GM19395 (cell line): ENCODE results near the gene MADCAM1.

Experiments used
- ATAC-seq: cut with Tn5 transposase; IDR thresholded peaks from one replicate; pipeline ENCODE4 v1.9.1; 2021; ENCODE audit warnings: mild to moderate bottlenecking, moderate library complexity; ENCODE audit not compliant: unreplicated experiment

MADCAM1 gene

DNA sequence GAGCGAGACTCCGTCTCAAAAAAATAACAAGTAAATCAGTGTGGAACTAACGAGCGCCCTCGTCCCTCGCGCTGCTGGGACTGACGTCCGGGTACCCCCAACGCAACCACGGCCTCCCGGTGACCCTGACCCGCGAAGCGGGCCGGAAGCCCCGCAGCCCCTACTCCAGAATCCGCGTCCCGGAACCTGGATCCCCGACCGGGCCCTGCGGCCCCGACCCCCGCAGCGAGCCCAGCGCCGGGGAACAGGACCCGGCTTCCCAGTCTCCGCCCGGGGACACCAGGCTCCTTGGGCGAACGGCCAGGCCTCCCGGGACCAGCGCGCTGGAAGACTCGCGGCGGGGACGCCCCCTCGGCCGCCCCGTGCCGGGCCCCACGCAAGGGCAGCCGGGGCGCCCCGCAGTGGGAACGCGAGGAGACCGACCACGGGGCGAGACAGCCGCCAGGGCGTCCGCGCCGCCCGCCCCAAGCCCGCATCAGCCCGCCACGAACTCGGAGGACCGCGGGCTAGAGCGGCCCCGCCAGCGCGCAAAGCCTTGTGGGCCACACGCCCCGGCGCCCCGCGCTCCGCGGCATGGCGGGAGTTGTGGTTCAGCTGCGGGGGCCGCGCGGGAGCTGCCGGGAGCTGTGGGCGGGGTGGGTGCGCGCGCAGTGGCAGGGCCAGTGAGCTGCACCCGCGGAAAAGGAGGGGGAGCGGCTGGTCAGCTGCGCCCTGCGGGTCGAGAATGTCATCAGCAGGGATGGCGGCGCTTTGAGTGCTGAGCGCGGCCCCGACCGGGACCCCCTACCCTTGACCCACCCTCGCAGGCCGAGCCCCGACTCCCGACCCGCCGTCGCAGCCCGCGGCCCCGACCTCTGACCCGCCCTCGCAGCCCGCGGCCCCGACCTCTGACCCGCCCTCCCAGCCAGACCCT lies 7.5 kb upstream of the MADCAM1 start:
- peak; percentile 65 for ATAC-seq

- ATAC-seq = peak; percentile 9
Observed at GRCh38 chr19:489418-490196, 6.7 kb upstream of the MADCAM1 start.

DNA sequence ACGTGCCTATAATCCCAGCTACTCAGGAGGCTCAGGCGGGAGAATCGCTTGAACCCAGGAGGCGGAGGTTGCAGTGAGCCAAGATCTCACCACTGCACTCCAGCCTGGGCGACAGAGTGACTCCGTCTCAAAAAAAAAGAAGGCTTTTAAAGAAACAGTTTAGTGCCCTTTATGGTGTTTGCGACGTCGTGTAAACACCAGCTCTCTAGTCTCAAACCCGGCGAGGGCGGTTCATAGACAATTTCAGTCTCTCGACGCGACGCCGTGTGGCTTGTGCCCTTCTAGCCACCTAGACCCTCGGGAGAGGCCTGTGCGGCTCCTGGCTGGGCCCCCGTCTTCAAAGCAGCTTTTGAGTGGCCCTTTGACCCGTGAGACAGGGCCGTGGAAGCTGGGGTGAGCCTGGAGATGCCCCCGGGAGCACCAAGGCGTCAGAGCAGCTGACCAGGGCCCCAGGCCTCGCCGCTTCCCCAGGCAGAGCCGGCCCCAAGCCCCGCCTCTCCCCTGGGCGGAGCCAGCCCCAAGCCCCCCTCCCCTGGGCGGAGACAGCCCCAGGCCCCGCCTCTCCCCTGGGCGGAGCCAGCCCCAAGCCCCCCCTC lies 5.0 kb upstream of the MADCAM1 start:
- no peak for ATAC-seq

DNA sequence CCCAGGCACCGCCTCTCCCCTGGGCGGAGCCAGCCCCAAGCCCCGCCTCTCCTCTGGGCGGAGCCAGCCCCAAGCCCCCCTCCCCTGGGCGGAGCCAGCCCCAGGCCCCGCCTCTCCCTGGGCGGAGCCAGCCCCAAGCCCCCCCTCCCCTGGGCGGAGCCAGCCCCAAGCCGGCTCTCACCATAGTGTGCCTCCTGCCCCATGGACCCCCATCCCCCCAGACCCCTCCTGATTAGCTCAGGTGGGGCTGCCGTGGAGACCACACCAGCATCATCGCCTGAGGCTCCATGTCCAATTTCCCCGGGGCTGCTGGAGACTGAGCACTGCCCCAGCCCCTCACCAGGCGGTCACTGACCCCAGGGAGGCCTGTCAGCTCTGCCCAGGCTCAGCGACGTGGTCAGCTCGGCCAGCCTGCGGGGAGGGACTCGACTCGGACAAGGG lies 4.2 kb upstream of the MADCAM1 start:
- ATAC-seq = no peak

DNA sequence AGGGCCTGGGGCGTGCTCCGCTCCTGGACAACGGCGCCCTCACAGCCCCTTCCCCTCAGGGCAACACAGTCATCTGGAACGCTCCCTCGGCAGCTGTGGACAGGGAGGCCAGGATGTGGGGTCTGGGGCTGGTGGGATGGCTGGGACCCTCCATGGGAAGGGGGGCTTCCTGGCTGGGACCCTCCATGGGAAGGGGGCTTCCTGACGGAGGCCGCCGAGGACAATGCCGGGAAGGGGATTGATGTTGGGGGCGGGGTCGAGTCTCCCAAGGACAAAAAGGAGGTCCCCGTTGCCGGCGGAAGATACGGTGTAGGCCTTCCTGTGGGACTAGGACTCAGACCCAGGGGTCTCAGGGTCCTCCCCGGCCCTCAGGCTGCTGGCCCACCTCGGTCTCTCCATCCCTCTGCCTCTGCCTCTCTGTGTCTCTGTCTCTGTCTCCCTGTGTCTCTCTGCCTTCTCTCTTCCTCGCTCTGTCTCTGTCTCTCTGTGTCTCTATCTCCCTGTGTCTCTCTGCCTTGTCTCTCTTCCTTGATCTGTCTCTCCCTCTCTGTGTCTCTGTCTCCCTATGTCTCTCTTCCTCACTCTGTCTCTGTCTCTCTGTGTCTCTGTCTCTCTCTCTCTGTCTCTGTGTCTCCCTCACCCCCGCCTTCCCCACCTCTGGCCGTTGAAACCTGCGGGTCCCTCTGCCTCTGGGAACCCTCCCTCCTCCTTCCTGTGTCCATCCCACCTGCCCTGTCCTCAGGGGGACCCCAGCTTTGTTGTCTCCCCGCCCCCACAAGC lies 2.7 kb upstream of the MADCAM1 start:
- no peak for ATAC-seq

DNA sequence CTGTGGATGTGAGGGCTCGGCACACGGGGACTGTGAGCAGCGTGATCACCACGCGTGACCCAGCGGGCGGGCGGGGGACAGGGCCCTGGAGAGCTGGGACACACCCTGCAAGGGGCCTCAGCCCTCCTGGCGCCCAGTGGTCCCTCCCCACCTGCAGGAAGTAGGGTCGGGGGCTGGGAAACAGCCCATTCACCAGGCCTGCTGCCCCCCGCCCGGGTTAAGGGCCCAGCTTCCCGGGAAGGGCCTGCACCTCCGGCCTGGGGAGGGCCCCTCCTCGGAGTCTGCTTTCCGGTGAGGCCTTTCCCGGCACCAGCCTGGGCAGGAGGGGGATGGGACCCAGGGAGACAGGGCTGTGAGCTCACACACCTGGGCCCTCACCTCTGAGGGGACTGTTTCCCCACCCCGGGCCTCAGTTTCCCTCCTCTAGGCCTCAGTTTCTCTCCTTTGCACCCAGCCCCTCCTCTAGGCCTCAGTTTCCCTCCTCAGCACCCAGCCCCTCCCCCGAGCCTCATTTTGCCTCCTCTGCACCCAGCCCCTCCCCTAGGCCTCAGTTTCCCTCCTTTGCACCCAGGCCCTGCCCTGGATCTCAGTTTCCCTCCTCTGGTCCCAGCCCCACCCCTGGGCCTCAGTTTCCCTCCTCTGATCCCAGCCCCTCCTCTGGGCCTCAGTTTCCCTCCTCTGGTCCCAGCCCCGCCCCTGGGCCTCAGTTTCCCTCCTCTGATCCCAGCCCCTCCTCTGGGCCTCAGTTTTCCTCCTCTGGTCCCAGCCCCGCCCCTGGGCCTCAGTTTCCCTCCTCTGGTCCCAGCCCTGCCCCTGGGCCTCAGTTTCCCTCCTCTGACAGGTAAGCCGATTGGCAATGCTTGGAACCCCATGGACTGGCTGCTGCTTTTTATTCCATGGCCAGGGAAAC lies 1.9 kb upstream of the MADCAM1 start:
- no peak for ATAC-seq

DNA sequence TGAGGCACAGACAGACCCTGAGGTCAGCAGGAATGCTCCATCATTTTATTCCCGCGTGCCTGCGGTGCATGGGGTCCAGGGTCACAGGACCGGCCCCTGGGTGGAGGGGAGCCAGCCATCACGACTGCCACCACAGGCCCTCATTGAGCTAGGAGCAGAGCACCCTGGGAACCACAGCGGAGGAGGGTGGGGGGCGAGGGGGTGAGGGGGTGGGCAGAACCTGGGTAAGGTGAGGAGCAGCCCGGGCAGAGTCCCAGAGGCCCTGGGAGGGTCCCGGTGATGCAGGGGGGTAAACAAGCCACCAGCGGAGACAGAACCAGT lies 1.2 kb upstream of the MADCAM1 start:
- ATAC-seq = no peak

DNA sequence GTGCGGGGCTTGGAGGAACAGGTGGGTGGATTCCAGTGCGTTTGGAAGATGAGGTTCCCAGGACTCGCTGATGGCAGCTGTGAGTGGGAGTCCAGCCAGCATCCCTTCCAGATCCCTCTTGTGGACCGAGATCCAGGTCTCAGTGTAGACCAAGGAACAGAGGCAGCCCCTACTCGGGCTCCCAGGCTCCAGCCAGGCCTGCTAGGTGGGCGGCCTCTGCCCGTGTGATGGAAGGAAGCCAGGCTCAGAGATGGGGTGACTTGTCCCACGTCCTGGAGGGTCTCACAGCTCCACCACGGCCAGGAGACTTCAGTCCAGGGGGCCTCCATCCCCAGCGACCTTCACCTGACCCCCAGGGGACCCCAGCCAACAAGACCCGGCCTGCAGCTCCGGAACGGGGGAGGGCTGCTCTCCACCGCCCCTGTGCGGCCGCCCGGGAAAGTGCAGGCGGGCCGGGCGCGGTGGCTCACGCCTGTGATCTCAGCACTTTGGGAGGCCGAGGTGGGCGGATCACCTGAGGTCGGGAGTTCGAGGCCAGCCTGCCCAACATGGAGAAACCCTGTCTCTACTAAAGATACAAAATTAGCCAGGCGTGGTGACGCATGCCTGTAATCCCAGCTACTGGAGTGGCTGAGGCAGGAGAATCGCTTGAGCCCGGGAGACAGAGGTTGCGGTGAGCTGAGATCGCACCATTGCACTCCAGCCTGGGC lies 729 bp upstream of the MADCAM1 start:
- no peak for ATAC-seq

DNA sequence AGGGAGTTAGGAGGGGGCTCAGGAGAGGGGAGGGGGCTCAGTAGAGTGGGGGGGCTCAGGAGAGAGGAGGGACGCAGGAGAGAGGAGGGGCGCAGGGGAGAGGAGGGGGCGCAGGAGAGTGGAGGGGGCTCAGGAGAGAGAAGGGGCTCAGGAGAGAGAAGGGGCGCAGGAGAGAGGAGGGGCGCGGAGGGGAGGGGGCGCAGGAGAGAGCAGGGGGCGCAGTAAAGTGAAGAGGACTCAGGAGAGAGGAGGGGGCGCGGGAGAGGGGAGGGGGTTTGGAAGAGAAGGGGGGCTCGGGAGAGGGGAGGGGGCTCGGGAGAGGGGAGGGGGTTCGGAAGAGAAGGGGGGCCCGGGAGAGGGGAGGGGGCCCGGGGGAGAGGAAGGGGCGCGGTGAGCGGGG lies 700 bp downstream of the MADCAM1 start:
- ATAC-seq = no peak

- no peak for ATAC-seq
Observed at GRCh38 chr19:497491-497868, 1.2 kb downstream of the MADCAM1 start.

GRCh38 chr19:497869-498510 lies 1.7 kb downstream of the MADCAM1 start:
- ATAC-seq = no peak

DNA sequence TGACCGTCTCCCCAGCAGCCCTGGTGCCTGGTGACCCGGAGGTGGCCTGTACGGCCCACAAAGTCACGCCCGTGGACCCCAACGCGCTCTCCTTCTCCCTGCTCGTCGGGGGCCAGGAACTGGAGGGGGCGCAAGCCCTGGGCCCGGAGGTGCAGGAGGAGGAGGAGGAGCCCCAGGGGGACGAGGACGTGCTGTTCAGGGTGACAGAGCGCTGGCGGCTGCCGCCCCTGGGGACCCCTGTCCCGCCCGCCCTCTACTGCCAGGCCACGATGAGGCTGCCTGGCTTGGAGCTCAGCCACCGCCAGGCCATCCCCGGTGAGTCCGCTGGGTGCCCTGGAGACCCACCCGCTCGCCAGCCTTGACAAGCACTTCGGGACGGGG lies 2.2 kb downstream of the MADCAM1 start:
- no peak for ATAC-seq

DNA sequence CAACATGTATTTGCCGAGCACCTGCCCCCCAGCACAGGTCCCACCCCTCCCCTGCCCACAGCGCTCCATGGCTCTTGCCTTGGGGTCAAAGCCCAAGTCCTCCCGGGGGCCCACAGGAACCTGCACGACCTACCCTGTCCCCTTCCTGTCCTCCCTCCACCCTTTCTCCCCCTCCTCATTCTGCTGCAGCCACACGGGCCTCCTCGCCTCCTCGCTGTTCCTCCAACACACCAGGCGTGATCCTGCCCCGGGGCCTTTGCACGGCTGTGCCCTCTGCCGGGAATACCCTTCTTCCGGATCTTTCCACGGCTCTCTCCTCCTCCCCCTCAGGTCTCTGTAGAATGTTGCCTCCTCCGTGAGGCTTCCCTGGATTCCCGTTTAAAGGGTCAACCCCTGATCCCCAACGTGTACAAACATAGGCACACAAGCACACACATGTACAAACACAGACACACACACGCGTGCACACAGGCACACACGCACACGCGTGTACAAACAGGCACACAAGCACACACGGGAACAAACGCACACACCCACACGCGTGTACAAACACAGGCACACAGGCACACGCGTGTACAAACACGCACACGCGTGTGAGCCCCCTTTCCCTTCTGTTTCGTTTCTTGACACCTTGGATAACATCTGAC lies 2.8 kb downstream of the MADCAM1 start:
- no peak for ATAC-seq

GRCh38 chr19:501646-502045 lies 5.4 kb downstream of the MADCAM1 start:
- no peak for ATAC-seq

DNA sequence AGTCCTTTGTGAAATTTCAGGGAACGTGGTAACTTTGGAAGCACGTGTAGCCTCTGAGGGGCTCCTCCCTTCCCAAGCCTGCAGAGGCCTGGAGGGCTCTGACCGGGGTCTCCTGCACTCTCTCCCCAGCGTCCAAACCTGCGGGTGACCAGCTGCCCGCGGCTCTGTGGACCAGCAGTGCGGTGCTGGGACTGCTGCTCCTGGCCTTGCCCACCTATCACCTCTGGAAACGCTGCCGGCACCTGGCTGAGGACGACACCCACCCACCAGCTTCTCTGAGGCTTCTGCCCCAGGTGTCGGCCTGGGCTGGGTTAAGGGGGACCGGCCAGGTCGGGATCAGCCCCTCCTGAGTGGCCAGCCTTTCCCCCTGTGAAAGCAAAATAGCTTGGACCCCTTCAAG lies 8.3 kb downstream of the MADCAM1 start:
- no peak for ATAC-seq

DNA sequence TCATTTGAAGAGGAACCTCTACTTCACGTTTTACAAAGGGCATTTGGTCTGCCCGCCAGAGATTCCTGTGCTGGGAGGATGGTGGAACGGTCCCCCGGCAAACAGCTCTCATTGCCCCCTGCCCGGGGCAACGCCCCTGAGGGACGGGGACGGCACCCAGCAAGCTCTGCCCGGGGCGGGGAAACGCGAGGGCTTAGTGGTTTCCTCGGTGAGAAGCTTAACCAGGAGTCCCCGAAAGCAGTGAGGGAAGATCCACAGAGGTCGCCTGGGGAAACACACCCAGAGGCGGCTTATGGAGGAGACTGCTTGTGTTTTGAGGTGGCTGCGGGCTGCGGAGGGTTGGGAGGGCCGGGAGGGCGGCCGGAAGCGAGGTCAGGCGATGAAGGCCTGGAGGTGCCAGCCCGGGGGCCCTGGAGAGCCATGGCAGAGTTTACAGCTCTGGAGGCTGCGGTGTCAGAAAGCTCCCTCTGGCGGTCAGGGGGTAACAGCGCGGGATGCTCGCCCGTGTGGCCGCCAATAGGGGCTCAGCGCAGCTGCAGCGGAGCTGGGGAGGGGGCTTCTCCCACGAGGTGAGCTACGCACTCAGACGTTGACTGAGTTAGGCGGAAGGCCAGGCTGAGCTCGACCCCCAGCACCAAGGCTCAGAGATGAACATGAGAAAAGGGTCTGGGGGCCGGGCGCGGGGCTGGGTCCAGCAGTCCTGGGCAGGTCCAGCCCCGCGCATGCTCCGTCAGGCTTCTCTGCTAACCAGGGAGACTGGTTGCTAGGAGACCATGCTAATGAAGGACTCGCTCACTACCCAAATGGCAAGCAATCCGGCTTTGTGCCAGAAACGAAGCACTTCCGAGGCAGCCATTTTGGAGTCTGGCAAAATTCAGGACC lies 10.4 kb downstream of the MADCAM1 start:
- ATAC-seq = peak; percentile 80
